Omental fat pad (tissue), 4 donors: ENCODE data around the gene PDLIM5. TPM values are rescaled to one million over a fixed set of nuclear protein-coding genes. Genes with fewer than 3 reads are reported as not detected.

ENCODE experiments used
- total RNA-seq, 4 donors: library from RNA; depleted of rRNA; stranded (reverse); fragments of >200 nt; gene quantifications; one replicate each; pipeline ENCODE4 v1.1.0, GENCODE V29; 2016

The PDLIM5 gene
- total RNA-seq, 4 donors from 2014 or later: 119 to 168 (median 146) TPM

Other genes with a start within 250 kb of the PDLIM5 start
- gene SMARCAD1, start 244.1 kb upstream of the PDLIM5 start, total RNA-seq: 10 to 100 TPM; 16.6 to 31.7 (median 18.9) TPM
- gene HPGDS, start 109.1 kb upstream of the PDLIM5 start, total RNA-seq: 1 to 10 TPM; 2.8 to 3.9 (median 3.2) TPM